GM12874 (cell line): ENCODE results near the gene HDAC10.

Experiments used
- CTCF ChIP-seq: IDR thresholded peaks from 2 replicates; pipeline ENCODE4 v1.5.1; 2011; ENCODE audit warnings: low read depth, mild to moderate bottlenecking, control low read depth, low read length, moderate library complexity; ENCODE audit not compliant: insufficient read depth

HDAC10 gene

GRCh38 chr22:50250555-50251476 is at the start of gene HDAC10:
HDAC10 (minus strand) TSS chr22:50251265; CDS start chr22:50251032, 233 bp downstream.
- no peak for TF ChIP-seq CTCF

GRCh38 chr22:50300620-50301257 is 49.7 kb upstream of the HDAC10 start:
- no peak for TF ChIP-seq CTCF

- TF ChIP-seq CTCF, result no peak
These were observed 48.9 kb upstream of the HDAC10 start for GRCh38 chr22:50299785-50300619.

DNA sequence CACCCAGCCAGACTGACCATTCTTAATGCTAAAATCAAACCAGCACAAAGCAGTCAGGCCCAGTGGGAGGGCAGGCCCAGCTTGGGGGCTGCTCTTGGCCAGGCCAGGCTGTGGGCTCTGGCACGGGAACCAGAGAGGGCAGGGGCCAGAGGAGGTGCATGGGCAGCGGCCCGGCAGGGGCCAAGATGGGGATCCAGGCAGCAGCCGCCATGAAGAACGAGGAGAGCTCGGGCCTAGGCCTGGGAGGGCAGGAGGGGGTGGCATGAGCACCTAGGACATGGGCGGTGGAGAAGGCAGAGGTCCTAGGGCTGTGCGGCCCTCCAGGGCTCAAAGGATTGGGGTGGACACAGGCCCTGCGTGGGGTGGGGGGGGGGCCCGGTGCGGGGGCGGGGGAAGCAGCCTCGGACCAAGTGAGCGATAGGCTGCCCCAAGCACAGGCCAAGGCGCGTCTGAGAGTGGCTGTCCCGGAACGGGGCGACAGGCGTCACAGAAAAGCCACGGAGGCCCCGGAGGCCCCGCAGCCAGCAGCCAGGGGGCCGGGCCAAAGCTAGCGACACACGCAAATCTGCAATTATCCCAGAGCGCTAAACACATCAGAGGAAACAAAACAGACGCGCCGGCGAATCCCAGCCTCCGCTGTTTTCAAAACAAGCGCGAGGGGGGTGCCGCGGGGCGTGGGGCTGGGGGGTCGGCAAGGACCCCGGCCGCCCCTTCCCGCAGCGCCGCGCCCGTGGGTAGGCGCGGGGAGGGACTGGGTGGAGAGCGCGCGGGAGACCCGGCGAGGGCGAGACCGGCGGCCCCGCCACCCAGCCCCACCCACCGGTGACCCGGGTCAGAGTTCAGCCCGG is 48.1 kb upstream of the HDAC10 start:
- no peak for TF ChIP-seq CTCF

DNA sequence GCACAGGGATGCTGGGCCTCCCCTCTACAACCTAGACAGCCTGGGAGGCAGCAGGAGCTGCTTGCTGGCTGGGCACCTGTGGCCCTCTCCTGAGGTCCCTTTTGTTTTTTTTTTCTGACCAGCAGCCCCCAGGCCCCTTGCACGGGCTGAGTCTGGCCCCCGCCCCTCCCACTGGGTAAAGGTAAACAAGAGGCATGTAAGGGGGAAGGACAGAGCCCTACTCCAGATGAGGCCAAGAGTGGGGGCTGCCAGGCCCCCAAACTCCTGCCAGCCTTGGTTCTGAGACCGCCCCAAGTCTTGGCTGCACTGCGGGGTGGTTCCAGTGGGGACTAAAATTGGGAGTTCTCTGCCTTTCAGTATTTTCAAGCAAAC is 47.2 kb upstream of the HDAC10 start:
- no peak for TF ChIP-seq CTCF

DNA sequence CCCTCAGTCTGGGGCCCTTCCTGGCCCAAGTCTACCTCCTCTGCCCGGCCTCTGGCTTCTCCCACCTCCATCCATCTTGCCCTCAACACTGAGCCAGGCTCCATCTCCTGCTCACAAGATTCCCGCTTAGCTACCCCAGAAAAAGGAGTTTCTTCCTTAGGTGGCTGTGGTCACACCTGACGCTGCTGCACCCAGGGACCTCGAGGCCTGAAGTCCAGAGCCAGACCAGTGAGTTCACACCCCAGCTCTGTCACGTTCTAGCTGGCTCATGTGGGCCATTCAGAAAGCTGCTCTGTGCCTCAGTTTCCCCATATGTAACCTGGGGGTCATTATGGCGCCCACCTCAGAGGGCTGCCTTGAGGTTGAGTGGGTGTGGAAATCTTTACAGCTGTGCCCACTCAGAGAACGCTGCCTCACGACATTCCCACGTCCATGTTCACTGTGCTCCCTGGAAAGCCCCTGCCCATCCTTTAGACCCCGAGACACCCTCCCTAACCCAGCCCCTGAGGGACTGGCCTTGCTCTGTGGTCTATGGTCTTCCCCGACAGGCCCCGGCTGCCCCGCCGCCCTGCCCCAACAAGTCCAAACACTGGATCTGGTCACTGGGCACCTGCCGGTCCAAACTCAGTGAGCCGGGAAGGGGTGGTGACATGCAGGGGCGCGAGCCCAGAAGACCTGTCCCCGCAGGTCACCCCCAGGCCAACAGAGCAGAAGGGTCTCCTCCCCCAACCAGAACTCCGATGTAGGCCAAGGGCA is 46.6 kb upstream of the HDAC10 start:
- no peak for TF ChIP-seq CTCF
